Measurements from ENCODE around the gene PRKRA.
"Not testable (repeated sequence)": the region's sequence is repeated elsewhere in the genome, so short reads cannot be mapped to it uniquely, and the experiment has no call there.

Gene PRKRA

DNA sequence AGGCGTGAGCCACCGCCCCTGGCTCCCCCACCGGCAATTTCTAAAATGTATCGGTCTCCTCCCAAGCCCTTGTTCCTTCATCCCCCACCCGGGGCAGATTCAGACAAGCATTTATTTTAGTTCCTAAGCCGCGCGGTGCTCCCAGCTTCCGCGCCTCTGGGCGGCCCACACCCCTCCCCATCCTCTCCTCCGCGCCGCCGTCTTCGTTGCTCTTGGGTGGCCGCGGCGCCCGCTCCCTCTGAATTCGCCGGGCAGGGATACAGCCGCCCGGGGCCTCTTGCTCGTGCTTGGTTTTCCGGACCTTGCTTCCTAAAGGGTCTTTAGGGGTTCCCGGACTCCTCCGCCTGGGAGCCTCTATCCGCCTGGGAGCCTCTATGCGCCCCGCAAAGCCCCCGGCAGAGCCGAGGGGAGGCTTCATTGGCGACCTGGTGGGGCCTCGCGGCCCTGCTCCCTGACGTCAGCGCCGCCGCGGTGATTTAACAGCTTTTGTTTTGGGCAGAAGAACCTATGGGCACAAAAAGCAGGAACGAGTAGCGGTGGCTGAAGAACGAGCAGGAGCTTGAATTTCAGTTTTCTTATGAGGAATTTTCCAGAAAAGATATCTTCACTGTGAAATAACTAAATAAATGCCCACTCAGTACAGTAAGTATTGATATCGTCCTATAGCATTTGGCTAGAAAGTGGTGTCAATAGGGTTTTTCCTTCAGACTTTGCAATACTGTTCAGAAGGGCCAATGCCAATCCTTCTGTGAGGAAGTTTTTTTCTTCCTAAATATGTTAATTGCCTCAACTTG is 37.3 kb downstream of the PRKRA start:
- DNase-seq = peak in 13 of 14 donors; percentile 2 to 78 (median 52)

DNA sequence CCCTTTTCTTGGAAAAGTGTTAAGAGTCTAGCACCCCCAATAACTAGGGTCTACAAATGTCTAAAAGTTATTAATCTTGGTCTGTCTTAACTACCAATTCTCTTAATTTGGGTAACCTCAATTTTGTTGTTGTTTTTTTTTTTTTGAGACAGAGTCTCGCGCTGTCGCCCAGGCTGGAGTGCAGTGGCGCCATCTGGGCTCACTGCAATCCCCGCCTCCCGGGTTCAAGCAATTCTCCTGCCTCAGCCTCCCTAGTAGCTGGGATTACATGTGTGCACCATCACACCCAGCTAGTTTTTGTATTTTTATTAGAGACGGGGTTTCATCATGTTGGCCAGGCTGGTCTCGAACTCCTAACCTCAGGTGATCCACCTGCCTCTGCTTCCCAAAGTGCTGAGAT is 38.5 kb downstream of the PRKRA start:
- not testable (repeated sequence) for DNase-seq

- no peak for DNase-seq
These were observed 38.9 kb downstream of the PRKRA start for GRCh38 chr2:178412047-178412446.

- no peak for DNase-seq
These were observed 41.7 kb downstream of the PRKRA start for GRCh38 chr2:178409261-178409660.

DNA sequence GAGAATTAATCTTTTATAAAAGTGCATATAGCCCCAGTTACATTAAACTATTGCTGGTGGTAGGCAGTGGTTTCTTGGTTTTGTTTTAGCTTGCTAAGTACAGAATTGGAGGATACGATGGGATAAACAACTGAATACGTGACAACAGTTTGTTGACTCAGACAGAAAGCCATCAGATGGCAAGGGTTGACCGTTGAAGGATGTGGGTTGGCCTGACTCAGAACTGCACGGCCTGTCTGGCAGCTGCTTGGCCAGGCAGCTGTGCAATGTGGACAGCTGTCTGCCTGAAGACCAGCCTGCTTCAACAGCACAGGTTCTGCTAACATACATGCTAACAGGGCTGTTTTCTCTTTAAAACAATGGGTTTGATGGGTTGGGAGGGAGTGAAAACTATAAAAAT is 46.6 kb downstream of the PRKRA start:
- no peak for DNase-seq

- DNase-seq = no peak
These were observed 47.2 kb downstream of the PRKRA start for GRCh38 chr2:178403671-178404306.

DNA sequence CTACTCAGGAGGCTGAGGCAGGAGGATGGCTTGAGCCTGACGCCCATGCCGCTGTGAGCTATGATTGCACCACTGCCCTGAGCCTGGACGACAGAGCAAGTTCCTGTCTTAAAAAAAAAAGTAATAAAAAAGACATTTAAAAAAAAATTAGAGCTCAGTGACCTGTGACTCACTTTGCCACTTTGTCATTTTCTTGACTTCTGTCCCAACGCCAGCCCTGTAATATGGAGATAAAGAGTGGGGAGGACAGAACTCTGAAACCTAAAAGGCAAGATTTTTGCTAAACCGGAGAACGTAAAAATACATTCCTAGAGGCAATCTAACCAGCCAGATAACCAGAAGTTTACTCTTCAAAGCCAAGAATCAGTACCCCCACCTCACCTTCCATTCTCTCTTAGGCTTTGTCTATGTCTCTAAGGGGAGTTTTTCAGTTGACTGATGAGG is 49.0 kb downstream of the PRKRA start:
- no peak for DNase-seq

DNA sequence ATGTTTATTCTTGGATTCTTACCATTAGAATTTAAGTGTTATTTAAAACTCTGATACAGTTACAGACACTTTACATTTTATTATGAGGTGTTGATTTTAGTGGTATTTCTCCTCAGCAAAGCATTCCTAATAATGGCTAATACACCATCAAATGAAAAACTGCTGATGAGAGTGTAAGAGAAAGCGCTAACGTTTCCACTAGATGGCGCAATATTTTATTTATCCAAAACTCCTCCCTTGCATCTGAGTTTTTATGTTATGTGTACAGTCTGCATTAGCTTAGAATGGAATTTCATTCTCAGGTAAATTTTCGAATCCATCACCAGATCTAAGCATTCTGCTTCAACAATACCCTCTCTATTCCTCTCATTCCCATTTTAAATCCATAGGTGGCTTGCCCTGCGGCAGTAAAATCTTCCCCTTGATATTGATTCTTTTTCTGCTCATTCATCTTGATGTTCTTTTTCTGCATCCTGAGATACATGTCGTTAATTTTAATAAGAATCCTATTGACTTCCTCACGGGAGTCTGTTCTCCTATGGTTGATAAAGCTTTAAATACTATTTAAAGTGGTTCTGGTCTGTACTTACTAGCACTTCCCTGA is 53.9 kb downstream of the PRKRA start:
- DNase-seq = peak in 1 of 14 donors; percentile 46

GRCh38 chr2:178395941-178396570 is 54.9 kb downstream of the PRKRA start:
- DNase-seq = no peak

GRCh38 chr2:178395295-178395694 is 55.7 kb downstream of the PRKRA start:
- no peak for DNase-seq

GRCh38 chr2:178394859-178395258 is 56.1 kb downstream of the PRKRA start:
- DNase-seq = no peak

DNA sequence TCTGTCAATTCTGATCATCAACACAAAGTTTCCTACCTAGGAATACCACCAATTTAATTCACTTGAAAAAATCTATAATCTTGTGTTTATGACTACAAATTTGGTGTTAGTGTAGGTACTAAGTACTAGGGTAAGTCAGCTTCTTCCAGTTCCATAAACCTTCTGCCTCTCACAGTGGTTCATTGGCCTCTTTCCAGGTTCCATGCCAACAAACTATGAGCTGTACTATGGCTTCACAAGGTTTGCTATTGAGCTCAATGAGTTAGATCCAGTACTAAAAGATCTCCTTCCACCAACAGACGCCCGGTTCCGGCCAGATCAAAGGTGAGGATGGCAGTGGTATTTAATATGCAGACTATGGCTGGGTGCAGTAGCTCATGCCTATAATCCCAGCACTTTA is 58.8 kb downstream of the PRKRA start:
- DNase-seq = no peak

GRCh38 chr2:178391701-178392100 is 59.3 kb downstream of the PRKRA start:
- DNase-seq = no peak

GRCh38 chr2:178388287-178388686 is 62.7 kb downstream of the PRKRA start:
- DNase-seq = no peak

DNA sequence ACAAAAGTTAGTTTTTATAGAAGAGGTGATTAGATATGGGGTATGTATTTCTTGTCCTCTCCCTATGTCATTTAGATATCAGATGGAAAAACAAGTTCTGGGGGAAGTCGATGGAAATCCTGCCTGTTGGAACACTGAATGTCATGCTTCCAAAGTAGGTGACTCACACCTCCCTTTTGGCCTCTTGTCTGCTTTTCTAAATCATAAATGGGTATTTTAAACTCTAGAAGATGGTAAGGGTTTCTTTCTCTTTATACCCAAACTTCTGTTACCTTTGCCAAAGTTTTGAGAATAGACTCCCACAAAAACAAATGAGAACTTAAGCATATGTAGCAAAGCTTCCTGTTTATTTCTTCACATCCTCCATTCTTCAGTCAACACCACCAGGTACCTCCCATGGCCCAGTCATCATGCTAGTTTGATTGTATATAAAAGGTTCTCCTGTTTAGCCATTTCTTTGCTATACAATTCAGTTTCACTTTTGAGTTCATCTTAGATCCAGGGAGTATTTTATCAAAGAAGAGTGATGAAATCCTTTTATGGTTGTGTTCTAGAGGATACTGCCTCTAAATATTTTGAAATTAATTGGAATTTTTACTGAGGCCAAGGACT is 63.9 kb downstream of the PRKRA start:
- no peak for DNase-seq

- no peak for DNase-seq
These were observed 65.3 kb downstream of the PRKRA start for GRCh38 chr2:178385595-178386148.

DNA sequence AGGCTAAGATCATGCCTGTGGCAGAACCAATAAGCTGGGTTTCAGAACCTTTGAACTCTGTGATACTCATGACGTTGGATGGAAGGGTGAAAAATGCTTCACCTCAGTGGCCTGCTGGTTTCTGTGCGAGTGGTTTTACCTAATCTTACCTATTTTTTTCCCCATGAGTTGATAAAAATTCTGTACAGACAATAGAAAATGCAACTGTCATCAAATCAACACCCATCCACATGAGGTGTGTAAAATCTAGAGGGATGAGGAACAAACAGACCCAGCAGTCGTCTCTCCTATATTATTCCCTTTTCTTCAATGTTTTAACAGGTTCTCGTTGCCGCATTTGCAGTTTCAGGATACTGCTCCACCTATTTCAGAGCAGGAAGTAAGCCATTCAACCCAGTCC is 67.3 kb downstream of the PRKRA start:
- DNase-seq = no peak
